Neural cell (in vitro differentiated cells): Measurements from ENCODE around the gene PDLIM1.

Source experiments
- CTCF ChIP-seq: fragments of 450-650 bp; IDR thresholded peaks from 2 replicates; pipeline ENCODE4 v1.5.1; 2014; ENCODE audit warnings: antibody characterized with exemption, mild to moderate bottlenecking, moderate library complexity; ENCODE audit not compliant: poor library complexity, severe bottlenecking
- EP300 ChIP-seq: fragments of 450-650 bp; conservative IDR thresholded peaks from 2 replicates; pipeline ENCODE4 v1.6.1; 2014; ENCODE audit warnings: antibody characterized with exemption, mild to moderate bottlenecking, moderate library complexity; ENCODE audit not compliant: poor library complexity, severe bottlenecking
- EZH2 ChIP-seq: fragments of 200-600, 300-800 bp; shearing (Covaris generic), sonication (generic); IDR thresholded peaks from 2 replicates; pipeline ENCODE4 v1.6.1; 2014; ENCODE audit warnings: antibody characterized with exemption, low read length, borderline replicate concordance, mild to moderate bottlenecking; ENCODE audit not compliant: insufficient read depth, poor library complexity, severe bottlenecking
- POLR2AphosphoS5 ChIP-seq: IDR thresholded peaks from 2 replicates; pipeline ENCODE4 v1.6.1; 2012
- TF ChIP-seq, protein P1 (sequence below): IDR thresholded peaks from 2 replicates; pipeline ENCODE4 v1.6.1; 2012; ENCODE audit warnings: borderline replicate concordance

DNA sequence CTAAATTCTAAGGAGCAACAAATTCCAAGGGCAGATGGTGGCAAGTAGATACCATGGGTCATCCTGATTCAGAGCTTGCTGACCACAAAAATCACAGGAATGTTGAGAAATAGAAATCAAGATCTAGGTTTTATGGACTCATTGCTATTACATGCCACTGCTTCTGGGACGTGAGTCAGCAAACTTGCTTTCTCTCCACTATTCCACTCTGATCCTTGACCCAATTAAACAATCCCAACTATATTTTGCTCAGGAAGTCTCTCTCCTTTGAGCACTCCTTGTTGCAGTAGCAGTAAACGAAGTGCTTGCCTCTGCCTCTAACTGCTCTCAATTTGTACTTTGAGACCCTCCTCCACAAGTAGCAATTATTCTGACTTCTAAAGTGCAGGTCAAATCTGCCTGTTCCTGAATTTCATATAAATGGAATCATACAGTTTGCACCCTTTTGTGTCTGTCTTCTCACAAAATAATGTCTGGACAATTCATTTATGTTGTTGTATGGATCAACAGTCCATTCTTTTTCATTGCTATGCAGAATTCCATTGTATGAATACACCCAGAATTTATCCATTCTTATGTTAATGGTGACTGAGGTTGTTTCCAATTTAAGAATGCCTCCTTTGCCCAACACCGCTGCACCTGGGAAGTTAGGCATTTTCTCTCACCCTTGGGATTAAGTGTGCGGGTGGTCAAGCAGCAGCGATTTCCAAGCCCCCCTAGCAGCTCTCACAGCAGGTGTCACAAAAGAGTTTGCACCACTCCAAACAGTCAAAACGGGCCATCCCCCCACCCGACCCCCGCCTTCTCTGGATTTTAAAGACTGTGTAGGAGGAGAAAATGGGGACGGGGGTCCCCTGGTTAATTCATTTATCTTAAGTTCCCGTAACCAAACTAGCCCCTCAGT, 60.8 kb downstream of the PDLIM1 start:
- TF ChIP-seq CTCF, result no peak
- TF ChIP-seq EZH2, result no peak
- TF ChIP-seq POLR2AphosphoS5, result no peak
- no peak for TF ChIP-seq EP300
- TF ChIP-seq, protein P1, sequence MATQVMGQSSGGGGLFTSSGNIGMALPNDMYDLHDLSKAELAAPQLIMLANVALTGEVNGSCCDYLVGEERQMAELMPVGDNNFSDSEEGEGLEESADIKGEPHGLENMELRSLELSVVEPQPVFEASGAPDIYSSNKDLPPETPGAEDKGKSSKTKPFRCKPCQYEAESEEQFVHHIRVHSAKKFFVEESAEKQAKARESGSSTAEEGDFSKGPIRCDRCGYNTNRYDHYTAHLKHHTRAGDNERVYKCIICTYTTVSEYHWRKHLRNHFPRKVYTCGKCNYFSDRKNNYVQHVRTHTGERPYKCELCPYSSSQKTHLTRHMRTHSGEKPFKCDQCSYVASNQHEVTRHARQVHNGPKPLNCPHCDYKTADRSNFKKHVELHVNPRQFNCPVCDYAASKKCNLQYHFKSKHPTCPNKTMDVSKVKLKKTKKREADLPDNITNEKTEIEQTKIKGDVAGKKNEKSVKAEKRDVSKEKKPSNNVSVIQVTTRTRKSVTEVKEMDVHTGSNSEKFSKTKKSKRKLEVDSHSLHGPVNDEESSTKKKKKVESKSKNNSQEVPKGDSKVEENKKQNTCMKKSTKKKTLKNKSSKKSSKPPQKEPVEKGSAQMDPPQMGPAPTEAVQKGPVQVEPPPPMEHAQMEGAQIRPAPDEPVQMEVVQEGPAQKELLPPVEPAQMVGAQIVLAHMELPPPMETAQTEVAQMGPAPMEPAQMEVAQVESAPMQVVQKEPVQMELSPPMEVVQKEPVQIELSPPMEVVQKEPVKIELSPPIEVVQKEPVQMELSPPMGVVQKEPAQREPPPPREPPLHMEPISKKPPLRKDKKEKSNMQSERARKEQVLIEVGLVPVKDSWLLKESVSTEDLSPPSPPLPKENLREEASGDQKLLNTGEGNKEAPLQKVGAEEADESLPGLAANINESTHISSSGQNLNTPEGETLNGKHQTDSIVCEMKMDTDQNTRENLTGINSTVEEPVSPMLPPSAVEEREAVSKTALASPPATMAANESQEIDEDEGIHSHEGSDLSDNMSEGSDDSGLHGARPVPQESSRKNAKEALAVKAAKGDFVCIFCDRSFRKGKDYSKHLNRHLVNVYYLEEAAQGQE, result no peak
